HCT116 (cell line): ENCODE measurements around the gene SNX13.

ENCODE experiments used
- ATF3 ChIP-seq: IDR thresholded peaks from 2 replicates; pipeline ENCODE4 v1.6.1; 2012
- CTCF ChIP-seq, 3 experiments: fragments of 200-600 bp in 1 of 3; sonication (generic) in 1 of 3; IDR thresholded peaks in 2 of 3; conservative IDR thresholded peaks in 1 of 3; 2 replicates each; pipeline ENCODE4 v1.5.1; 2012 to 2017; ENCODE audit warnings: low read depth in 2 of 3, low read length in 2 of 3, antibody characterized with exemption in 1 of 3, borderline replicate concordance in 1 of 3, control low read depth in 1 of 3, mild to moderate bottlenecking in 1 of 3, mixed read lengths in 1 of 3, mixed run types in 1 of 3, moderate library complexity in 1 of 3; ENCODE audit not compliant: insufficient read depth in 1 of 3
- EGR1 ChIP-seq: IDR thresholded peaks from 2 replicates; pipeline ENCODE4 v1.6.1; 2012; ENCODE audit warnings: low read depth
- POLR2A ChIP-seq: IDR thresholded peaks from 2 replicates; pipeline ENCODE4 v1.7.0; 2011; ENCODE audit warnings: borderline replicate concordance; ENCODE audit not compliant: insufficient read depth, insufficient read length; ENCODE audit errors: extremely low read depth
- YY1 ChIP-seq: IDR thresholded peaks from 2 replicates; pipeline ENCODE4 v1.6.1; 2011; ENCODE audit warnings: low read length, low read depth, moderate library complexity, mild to moderate bottlenecking; ENCODE audit not compliant: insufficient replicate concordance; ENCODE audit errors: extremely low read depth

- TF ChIP-seq POLR2A (no peak), EGR1 (no peak), ATF3 (no peak), CTCF (IDR thresholded peaks at IDR 0.05 in 2 of 3, conservative IDR thresholded peaks at IDR 0.05 in 1 of 3; ENCODE audit: borderline replicate concordance in 1 of 3, insufficient read depth in 1 of 3, low read depth in 2 of 3, low read length in 2 of 3) (no peak), YY1 (no peak)
These were observed 93.4 kb downstream of the SNX13 start for GRCh38 chr7:17846935-17847334.
